ENCODE measurements around the gene GJA9.

DNA sequence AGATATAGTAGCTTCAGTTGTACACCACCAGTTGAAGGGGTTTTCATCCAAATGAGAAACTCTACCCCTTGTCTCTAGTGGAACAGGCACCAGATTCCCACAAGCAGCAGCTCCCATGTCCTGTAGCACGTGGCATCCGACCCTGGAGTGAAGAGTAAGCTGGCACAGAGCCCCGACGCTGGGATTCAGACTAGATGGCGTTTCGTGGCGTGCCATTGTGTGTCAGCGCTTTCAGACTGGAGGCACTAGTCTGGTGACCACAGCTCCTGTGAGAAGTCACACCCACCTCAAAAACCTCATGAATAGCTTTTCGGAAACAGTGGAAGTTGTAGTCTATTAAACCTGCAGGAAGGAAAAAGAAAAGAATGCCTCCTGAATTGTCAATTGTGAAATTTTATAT lies 42.0 kb downstream of the GJA9 start:
- TF ChIP-seq CTCF (IDR thresholded peaks at IDR 0.05) (no peak), POLR2AphosphoS5 (IDR thresholded peaks at IDR 0.05) (no peak)

Data from esophagus muscularis mucosa (tissue), 3 donors.